Left ventricle myocardium inferior (tissue), 1 donor: ENCODE data around the gene KLHDC7B. TPM values are rescaled to one million over a fixed set of nuclear protein-coding genes. Genes with fewer than 3 reads are reported as not detected.
A peak's percentile ranks its signal among the peaks of the same experiment; 100 is the strongest.

Experiments used
- DNase-seq: peaks from one replicate; pipeline ENCODE4 v3.0.0-alpha.2; 2020
- H3K27ac ChIP-seq: fragments of 200-600 bp; replicated peaks from 2 replicates; pipeline ENCODE4 v1.8.0; 2021
- H3K27me3 ChIP-seq: fragments of 200-600 bp; 2 replicates; pipeline ENCODE4 v1.8.0; 2021; ENCODE audit warnings: low read depth
- H3K36me3 ChIP-seq: fragments of 200-600 bp; 2 replicates; pipeline ENCODE4 v1.8.0; 2021
- H3K4me1 ChIP-seq: fragments of 200-600 bp; 2 replicates; pipeline ENCODE4 v1.8.0; 2021
- H3K4me3 ChIP-seq: fragments of 200-600 bp; 2 replicates; pipeline ENCODE4 v1.8.0; 2021; ENCODE audit warnings: mild to moderate bottlenecking, moderate library complexity
- H3K9me3 ChIP-seq: fragments of 200-600 bp; replicated peaks from 2 replicates; pipeline ENCODE4 v1.8.0; 2021
- intact Hi-C: fragments of 100-400 bp; cut with micrococcal nuclease; formaldehyde crosslinking; loops from one replicate; pipeline ENCODE4 v1.11.0; 2022
- total RNA-seq: library from RNA; stranded (reverse); fragmentation: NEBNext Ultra II Directional; extraction: Animal tissue kit (Norgen Biotek cat#: 25700); gene quantifications from one replicate; pipeline ENCODE4 v1.2.1, GENCODE V29; 2021
- TF ChIP-seq, protein P1 (sequence below): fragments of 200-600 bp; IDR thresholded peaks from 2 replicates; pipeline ENCODE4 v1.8.0; 2021; ENCODE audit warnings: antibody characterized with exemption, mild to moderate bottlenecking, borderline replicate concordance
- donor health status: DM: no; HTN: yes; CAD: no; lungs with severe emphysema.

The KLHDC7B gene
- total RNA-seq, 1 donor from 2014 or later = not detected

DNA sequence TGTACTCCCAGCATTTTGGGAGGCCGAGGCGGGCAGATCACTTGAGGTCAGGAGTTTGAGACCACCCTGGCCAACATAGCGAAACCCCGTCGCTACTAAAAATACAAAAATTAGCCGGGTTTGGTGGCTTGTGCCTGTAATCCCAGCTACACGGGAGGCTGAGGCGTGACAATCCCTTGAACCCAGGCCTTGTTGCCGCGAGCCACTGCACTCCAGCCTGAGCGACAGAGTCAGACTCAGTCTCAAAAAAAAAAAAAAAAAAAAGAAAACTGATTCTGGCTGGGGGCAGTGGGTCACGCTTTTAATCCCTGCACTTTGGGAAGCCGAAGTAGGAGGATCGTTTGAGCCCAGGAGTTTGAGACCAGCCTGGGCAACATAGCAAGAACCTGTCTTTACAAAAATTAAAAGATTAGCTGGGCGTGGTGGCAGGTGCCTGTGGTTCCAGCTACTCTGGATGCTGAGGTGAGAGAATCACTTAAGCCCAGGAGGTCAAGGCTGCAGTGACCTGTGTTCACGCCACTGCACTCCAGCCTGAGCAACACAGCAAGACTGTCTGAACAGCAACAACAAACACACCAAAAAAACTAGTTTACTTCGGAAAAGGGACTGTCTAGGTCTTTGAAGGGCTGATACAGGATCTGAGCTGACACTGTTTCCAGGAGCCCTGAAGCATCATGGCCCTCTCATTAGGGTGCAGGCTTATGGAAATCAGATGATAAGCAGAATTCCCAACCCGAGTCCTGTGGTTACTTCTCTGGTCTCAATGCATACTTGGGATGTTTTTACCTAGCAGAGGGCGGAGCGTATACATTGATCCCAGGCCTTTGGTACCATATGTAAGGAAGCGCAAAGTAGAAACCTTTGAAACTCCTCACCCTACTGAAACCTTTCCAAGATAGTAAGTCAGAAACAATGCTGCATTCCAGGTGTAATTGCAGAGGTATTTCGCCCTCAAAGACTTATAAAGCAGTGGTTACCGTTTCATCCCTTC lies 38.7 kb downstream of the KLHDC7B start:
- DNase-seq = no peak
- Histone ChIP-seq H3K4me3 (peak overlapping the region; percentile 83), H3K4me1 (peaks cover 38% of the 10 kb centered on the region), H3K27me3 (no peaks in the 10 kb centered on the region), H3K36me3 (peaks cover 12% of the 10 kb centered on the region), H3K9me3 (no peaks in the 10 kb centered on the region), H3K27ac (no peak overlapping the region)
- intact Hi-C loops = no loop called here
- TF ChIP-seq, protein P1, sequence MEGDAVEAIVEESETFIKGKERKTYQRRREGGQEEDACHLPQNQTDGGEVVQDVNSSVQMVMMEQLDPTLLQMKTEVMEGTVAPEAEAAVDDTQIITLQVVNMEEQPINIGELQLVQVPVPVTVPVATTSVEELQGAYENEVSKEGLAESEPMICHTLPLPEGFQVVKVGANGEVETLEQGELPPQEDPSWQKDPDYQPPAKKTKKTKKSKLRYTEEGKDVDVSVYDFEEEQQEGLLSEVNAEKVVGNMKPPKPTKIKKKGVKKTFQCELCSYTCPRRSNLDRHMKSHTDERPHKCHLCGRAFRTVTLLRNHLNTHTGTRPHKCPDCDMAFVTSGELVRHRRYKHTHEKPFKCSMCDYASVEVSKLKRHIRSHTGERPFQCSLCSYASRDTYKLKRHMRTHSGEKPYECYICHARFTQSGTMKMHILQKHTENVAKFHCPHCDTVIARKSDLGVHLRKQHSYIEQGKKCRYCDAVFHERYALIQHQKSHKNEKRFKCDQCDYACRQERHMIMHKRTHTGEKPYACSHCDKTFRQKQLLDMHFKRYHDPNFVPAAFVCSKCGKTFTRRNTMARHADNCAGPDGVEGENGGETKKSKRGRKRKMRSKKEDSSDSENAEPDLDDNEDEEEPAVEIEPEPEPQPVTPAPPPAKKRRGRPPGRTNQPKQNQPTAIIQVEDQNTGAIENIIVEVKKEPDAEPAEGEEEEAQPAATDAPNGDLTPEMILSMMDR = no peak

DNA sequence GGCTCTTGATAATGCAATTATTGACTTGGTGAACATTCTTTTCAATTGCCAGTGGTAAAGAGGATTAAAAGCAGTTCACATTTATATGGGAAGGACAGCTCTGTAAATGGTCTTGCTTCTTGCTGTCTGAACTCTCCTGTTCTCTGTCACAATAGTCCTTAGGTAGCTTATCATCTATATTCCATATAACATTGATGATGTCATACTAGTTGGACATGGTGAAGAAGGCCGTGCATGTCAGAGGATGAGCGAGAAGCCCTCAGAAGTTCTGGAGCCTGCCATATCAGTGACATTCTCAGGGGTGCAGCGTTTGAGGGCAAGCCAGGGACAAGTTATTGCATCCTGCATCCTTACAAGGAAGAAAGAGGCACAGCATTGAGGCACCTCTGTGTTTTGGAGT lies 39.5 kb downstream of the KLHDC7B start:
- Histone ChIP-seq H3K4me3 (no peak overlapping the region), H3K27me3 (no peaks in the 10 kb centered on the region), H3K9me3 (no peaks in the 10 kb centered on the region), H3K4me1 (peaks cover 29% of the 10 kb centered on the region), H3K27ac (no peak overlapping the region), H3K36me3 (peaks cover 6% of the 10 kb centered on the region)
- no peak for DNase-seq
- intact Hi-C loops = no loop called here
- TF ChIP-seq, protein P1 = no peak

GRCh38 chr22:50585781-50586180 lies 40.1 kb downstream of the KLHDC7B start:
- intact Hi-C loops = no loop called here
- Histone ChIP-seq H3K36me3 (peaks cover 5% of the 10 kb centered on the region), H3K27me3 (no peaks in the 10 kb centered on the region), H3K4me3 (no peak overlapping the region), H3K27ac (no peak overlapping the region), H3K9me3 (no peaks in the 10 kb centered on the region), H3K4me1 (peaks cover 24% of the 10 kb centered on the region)
- DNase-seq = no peak
- TF ChIP-seq, protein P1 = no peak

DNA sequence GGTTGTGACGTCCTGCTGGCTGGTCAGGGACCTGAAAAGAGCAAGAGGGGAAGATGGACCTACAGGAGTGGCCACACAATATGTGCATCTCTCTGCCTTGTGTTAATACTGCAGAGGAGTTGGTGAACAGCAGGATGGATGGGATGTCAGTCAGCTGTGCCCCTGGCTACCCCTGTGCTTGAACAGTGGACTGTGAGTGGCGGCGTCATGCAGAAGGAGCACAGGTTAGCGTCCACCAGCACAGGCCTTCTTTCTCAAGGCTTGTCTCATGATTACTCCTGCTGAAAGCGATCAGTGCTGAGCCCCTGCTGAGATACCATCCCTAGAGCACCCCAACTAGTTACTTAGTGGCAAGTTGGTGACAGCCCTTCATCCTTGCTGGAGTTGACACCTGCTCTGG lies 40.7 kb downstream of the KLHDC7B start:
- Histone ChIP-seq H3K9me3 (no peaks in the 10 kb centered on the region), H3K4me1 (peaks cover 18% of the 10 kb centered on the region), H3K36me3 (no peaks in the 10 kb centered on the region), H3K27ac (no peak overlapping the region), H3K27me3 (no peaks in the 10 kb centered on the region), H3K4me3 (no peak overlapping the region)
- intact Hi-C loops = no loop called here
- TF ChIP-seq, protein P1 = no peak
- DNase-seq = no peak

GRCh38 chr22:50587407-50587806 lies 41.7 kb downstream of the KLHDC7B start:
- no peak for DNase-seq
- Histone ChIP-seq H3K27me3 (no peaks in the 10 kb centered on the region), H3K4me3 (no peak overlapping the region), H3K36me3 (no peaks in the 10 kb centered on the region), H3K4me1 (peaks cover 10% of the 10 kb centered on the region), H3K27ac (no peak overlapping the region), H3K9me3 (no peaks in the 10 kb centered on the region)
- TF ChIP-seq, protein P1 = no peak
- intact Hi-C loops = no loop called here
